Hepatocyte (in vitro differentiated cells): Measurements from ENCODE around the gene FAM221B. TPM values are rescaled to one million over a fixed set of nuclear protein-coding genes. Genes with fewer than 3 reads are reported as not detected.

ENCODE experiments used
- DNase-seq: peaks from one replicate; pipeline ENCODE4 v3.0.0-alpha.2; 2016; ENCODE audit warnings: low spot score
- H2AFZ ChIP-seq: fragments of 200-600 bp; sonication (generic); 2 replicates; pipeline ENCODE4 v1.6.0; 2016; ENCODE audit warnings: antibody characterized with exemption, mild to moderate bottlenecking
- H3K27ac ChIP-seq: fragments of 200-600 bp; sonication (generic); 2 replicates; pipeline ENCODE4 v1.5.1; 2016; ENCODE audit warnings: mild to moderate bottlenecking
- H3K27me3 ChIP-seq: fragments of 200-600 bp; sonication (generic); 2 replicates; pipeline ENCODE4 v1.6.1; 2016
- H3K36me3 ChIP-seq: fragments of 200-600 bp; sonication (generic); replicated peaks from 2 replicates; pipeline ENCODE4 v1.5.1; 2016; ENCODE audit warnings: low read depth; ENCODE audit not compliant: insufficient read depth
- H3K4me1 ChIP-seq: fragments of 200-600 bp; sonication (generic); 2 replicates; pipeline ENCODE4 v1.5.1; 2016; ENCODE audit warnings: mild to moderate bottlenecking, moderate library complexity; ENCODE audit not compliant: insufficient read depth
- H3K4me2 ChIP-seq: fragments of 200-600 bp; sonication (generic); 2 replicates; pipeline ENCODE4 v1.6.0; 2016
- H3K4me3 ChIP-seq: fragments of 200-600 bp; sonication (generic); 2 replicates; pipeline ENCODE4 v1.5.1; 2016; ENCODE audit warnings: mild to moderate bottlenecking
- H3K79me2 ChIP-seq: fragments of 200-600 bp; sonication (generic); 2 replicates; pipeline ENCODE4 v1.6.0; 2017; ENCODE audit warnings: mild to moderate bottlenecking
- H3K9me2 ChIP-seq: fragments of 200-600 bp; sonication (generic); replicated peaks from 2 replicates; pipeline ENCODE4 v1.6.0; 2017; ENCODE audit warnings: mild to moderate bottlenecking; ENCODE audit not compliant: insufficient read depth
- H3K9me3 ChIP-seq: fragments of 200-600 bp; sonication (generic); 2 replicates; pipeline ENCODE4 v1.5.1; 2016; ENCODE audit warnings: low read depth, mild to moderate bottlenecking
- H4K20me1 ChIP-seq: fragments of 200-600 bp; sonication (generic); 2 replicates; pipeline ENCODE4 v1.6.0; 2016; ENCODE audit warnings: mild to moderate bottlenecking; ENCODE audit not compliant: insufficient read depth, poor library complexity, severe bottlenecking
- EZH2 ChIP-seq: fragments of 200-600 bp; sonication (generic); IDR thresholded peaks from 2 replicates; pipeline ENCODE4 v1.6.1; 2016; ENCODE audit warnings: antibody characterized with exemption, mild to moderate bottlenecking, borderline replicate concordance
- EZH2phosphoT487 ChIP-seq: fragments of 200-600 bp; sonication (generic); IDR thresholded peaks from one replicate; pipeline ENCODE4 v1.6.1; 2018; ENCODE audit warnings: antibody characterized with exemption, mild to moderate bottlenecking, low read depth, moderate library complexity; ENCODE audit not compliant: unreplicated experiment, severe bottlenecking
- WGBS: methylation state at CpG from one replicate; pipeline ENCODE4 v1.1.6; 2016; ENCODE audit warnings: low lambda C conversion rate; ENCODE audit errors: missing lambda C conversion rate; 5-methylcytosine and 5-hydroxymethylcytosine counted together
- polyA plus RNA-seq: library from polyadenylated mRNA; unstranded; fragments of >200 nt; fragmentation: Nextera tagmentation; extraction: Ambion mirVana; gene quantifications from 2 replicates; pipeline ENCODE4 v1.2.1, GENCODE V29; 2016
- total RNA-seq: library from RNA; depleted of rRNA; stranded (reverse); fragments of >200 nt; gene quantifications from 2 replicates; pipeline ENCODE4 v1.2.3, GENCODE V29; 2014
- TF ChIP-seq, protein P1 (sequence below): fragments of 200-600 bp; sonication (generic); IDR thresholded peaks from 2 replicates; pipeline ENCODE4 v1.5.1; 2016; ENCODE audit warnings: antibody characterized with exemption, mild to moderate bottlenecking; ENCODE audit not compliant: poor library complexity

The FAM221B gene
- total and polyA plus RNA-seq, 2 experiments from 2014 or later: not detected

GRCh38 chr9:35790025-35790384 is 38.5 kb downstream of the FAM221B start:
- Histone ChIP-seq H3K27ac (no peak overlapping the region), H2AFZ (no peak overlapping the region)

DNA sequence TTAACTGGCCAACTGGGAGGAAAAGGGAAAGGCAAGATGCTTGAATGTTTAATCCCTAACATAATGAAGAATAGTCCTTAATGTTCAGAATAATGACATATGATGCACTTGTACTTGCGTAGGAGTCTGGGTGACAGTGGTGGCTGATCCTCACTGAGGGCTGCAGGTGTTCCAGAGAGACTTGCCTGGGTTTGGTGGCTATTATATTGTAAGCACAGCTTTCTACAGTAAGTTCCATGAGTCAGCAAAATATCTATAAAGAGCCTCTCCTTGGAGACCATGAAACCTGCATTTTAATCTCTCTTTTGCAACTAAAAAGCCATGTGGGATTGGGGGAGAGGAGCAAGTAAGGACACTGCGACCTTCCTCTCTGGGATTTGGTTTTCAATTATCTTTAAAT is 39.0 kb downstream of the FAM221B start:
- no peak for DNase-seq
- H4K20me1 ChIP-seq: no peaks in the 10 kb centered on the region
- H3K4me3 ChIP-seq: no peak overlapping the region
- no peak overlapping the region for H3K27ac ChIP-seq
- no peaks in the 10 kb centered on the region for H3K9me3 ChIP-seq
- no peaks in the 10 kb centered on the region for H3K79me2 ChIP-seq
- no peaks in the 10 kb centered on the region for H3K27me3 ChIP-seq
- no peaks in the 10 kb centered on the region for H3K36me3 ChIP-seq
- no peak overlapping the region for H3K4me2 ChIP-seq
- peaks cover 15% of the 10 kb centered on the region for H3K4me1 ChIP-seq
- H2AFZ ChIP-seq: no peak overlapping the region
- TF ChIP-seq EZH2: no peak
- TF ChIP-seq, protein P1, sequence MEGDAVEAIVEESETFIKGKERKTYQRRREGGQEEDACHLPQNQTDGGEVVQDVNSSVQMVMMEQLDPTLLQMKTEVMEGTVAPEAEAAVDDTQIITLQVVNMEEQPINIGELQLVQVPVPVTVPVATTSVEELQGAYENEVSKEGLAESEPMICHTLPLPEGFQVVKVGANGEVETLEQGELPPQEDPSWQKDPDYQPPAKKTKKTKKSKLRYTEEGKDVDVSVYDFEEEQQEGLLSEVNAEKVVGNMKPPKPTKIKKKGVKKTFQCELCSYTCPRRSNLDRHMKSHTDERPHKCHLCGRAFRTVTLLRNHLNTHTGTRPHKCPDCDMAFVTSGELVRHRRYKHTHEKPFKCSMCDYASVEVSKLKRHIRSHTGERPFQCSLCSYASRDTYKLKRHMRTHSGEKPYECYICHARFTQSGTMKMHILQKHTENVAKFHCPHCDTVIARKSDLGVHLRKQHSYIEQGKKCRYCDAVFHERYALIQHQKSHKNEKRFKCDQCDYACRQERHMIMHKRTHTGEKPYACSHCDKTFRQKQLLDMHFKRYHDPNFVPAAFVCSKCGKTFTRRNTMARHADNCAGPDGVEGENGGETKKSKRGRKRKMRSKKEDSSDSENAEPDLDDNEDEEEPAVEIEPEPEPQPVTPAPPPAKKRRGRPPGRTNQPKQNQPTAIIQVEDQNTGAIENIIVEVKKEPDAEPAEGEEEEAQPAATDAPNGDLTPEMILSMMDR: no peak
- TF ChIP-seq EZH2phosphoT487: no peak
- 100% methylated on average over 2 of the region's 2 CpGs for WGBS
- H3K9me2 ChIP-seq: no peaks in the 10 kb centered on the region

More at GRCh38 chr9:35790025-35790384, 38.5 kb downstream of the FAM221B start:
- H3K9me3 ChIP-seq: no peaks in the 10 kb centered on the region
- no peaks in the 10 kb centered on the region for H3K79me2 ChIP-seq
- no peak overlapping the region for H3K4me3 ChIP-seq
- peaks cover 15% of the 10 kb centered on the region for H3K4me1 ChIP-seq
- TF ChIP-seq EZH2phosphoT487 (no peak), EZH2 (no peak)
- TF ChIP-seq, protein P1: no peak
- H3K36me3 ChIP-seq: no peaks in the 10 kb centered on the region
- 42% methylated on average over 4 of the region's 4 CpGs for WGBS
- H3K4me2 ChIP-seq: no peak overlapping the region
- no peaks in the 10 kb centered on the region for H3K9me2 ChIP-seq
- DNase-seq: no peak
- H3K27me3 ChIP-seq: no peaks in the 10 kb centered on the region
- H4K20me1 ChIP-seq: no peaks in the 10 kb centered on the region

DNA sequence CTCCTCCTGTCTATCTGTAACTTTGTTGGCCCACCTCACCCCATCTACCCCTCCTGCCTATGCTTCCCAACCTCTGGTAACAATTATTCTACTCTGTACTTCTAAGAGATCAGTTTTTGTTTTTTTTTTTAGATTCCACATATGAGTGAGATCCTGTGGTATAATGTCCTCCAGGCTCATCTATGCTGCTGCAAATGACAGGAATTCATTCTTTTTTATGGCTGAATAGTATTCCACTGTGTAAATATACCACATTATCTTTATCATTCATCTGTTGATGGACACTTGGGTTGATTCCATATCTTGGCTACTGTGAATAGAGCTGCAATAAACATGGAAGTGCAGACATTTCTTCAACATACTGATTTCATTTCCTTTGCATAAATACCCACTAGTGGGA is 45.1 kb downstream of the FAM221B start:
- H3K36me3 ChIP-seq: no peaks in the 10 kb centered on the region

More for the DNA sequence above, 45.1 kb downstream of the FAM221B start:
- H4K20me1 ChIP-seq: no peaks in the 10 kb centered on the region
- H3K79me2 ChIP-seq: no peaks in the 10 kb centered on the region
- H3K9me2 ChIP-seq: no peaks in the 10 kb centered on the region
- H3K4me3 ChIP-seq: no peak overlapping the region
- H3K4me1 ChIP-seq: no peaks in the 10 kb centered on the region
- no peaks in the 10 kb centered on the region for H3K9me3 ChIP-seq
- H3K4me2 ChIP-seq: no peak overlapping the region
- no peak for DNase-seq
- H3K27ac ChIP-seq: no peak overlapping the region
- no peak for TF ChIP-seq EZH2
- TF ChIP-seq EZH2phosphoT487: no peak
- TF ChIP-seq, protein P1: no peak
- H2AFZ ChIP-seq: no peak overlapping the region
- no peaks in the 10 kb centered on the region for H3K27me3 ChIP-seq
